H1 (cell line): ENCODE measurements around the gene HIBCH. TPM values are rescaled to one million over a fixed set of nuclear protein-coding genes. Genes with fewer than 3 reads are reported as not detected.

ENCODE experiments used
- CTCF ChIA-PET: fragments of 300-600 bp; sonication (Branson Sonifier 250); formaldehyde crosslinking; loops from one replicate; lab custom pipeline; 2021; ENCODE audit not compliant: partially characterized antibody; lab: Charles Lee
- POLR2A ChIA-PET: fragments of 300-600 bp; sonication (Branson Sonifier 250); formaldehyde crosslinking; loops from one replicate; lab custom pipeline; 2021; ENCODE audit warnings: inconsistent platforms; ENCODE audit not compliant: partially characterized antibody; lab: Charles Lee
- DNase-seq, 2 experiments: peaks; one replicate each; pipeline versions ENCODE4 v3.0.0 to v3.0.0-alpha.2; 2010 to 2022; ENCODE audit warnings: low spot score in 2 of 2, low read depth in 1 of 2, mixed read lengths in 1 of 2
- FAIRE-seq: peaks from 2 replicates; lab custom pipeline; 2011; peaks lifted over from hg19 to GRCh38; lab: Jason Lieb, UNC
- H2AFZ ChIP-seq: 2 replicates; pipeline ENCODE4 v1.8.1; 2012; ENCODE audit warnings: low read length, inconsistent platforms
- H2AK5ac ChIP-seq: 2 replicates; pipeline ENCODE4 v1.6.1; 2013; ENCODE audit warnings: low read depth, low read length
- H2BK120ac ChIP-seq: replicated peaks from 2 replicates; pipeline ENCODE3; 2013; ENCODE audit warnings: low read depth, low read length, inconsistent platforms
- H2BK12ac ChIP-seq: 2 replicates; pipeline ENCODE4 v1.6.1; 2013; ENCODE audit warnings: low read depth, low read length
- H2BK15ac ChIP-seq: 2 replicates; pipeline ENCODE4 v1.6.1; 2013; ENCODE audit warnings: low read length
- H2BK20ac ChIP-seq: 2 replicates; pipeline ENCODE4 v1.6.1; 2013; ENCODE audit warnings: low read length
- H2BK5ac ChIP-seq: 2 replicates; pipeline ENCODE4 v1.6.1; 2013; ENCODE audit warnings: low read depth, low read length
- H3K14ac ChIP-seq: 2 replicates; pipeline ENCODE4 v1.6.1; 2013; ENCODE audit warnings: inconsistent platforms; ENCODE audit not compliant: insufficient read length
- H3K18ac ChIP-seq: 2 replicates; pipeline ENCODE4 v1.6.1; 2013; ENCODE audit warnings: low read length; ENCODE audit errors: extremely low read depth
- H3K23ac ChIP-seq: 2 replicates; pipeline ENCODE4 v1.6.1; 2013; ENCODE audit warnings: inconsistent platforms; ENCODE audit not compliant: insufficient read length
- H3K23me2 ChIP-seq: 2 replicates; pipeline ENCODE4 v1.6.1; 2013; ENCODE audit warnings: low read depth, low read length
- H3K27ac ChIP-seq: 2 replicates; pipeline ENCODE4 v1.6.1; 2011; ENCODE audit warnings: low read depth, low read length, inconsistent platforms
- H3K27me3 ChIP-seq, 4 experiments: replicated peaks in 1 of 4; 1 replicate in 1 of 4; 2 replicates in 3 of 4; pipeline versions ENCODE4 v1.6.1 to v1.8.1; 2011 to 2013; ENCODE audit warnings: low read length in 3 of 4, mild to moderate bottlenecking in 3 of 4, inconsistent platforms in 2 of 4, mixed read lengths in 2 of 4, moderate library complexity in 1 of 4; ENCODE audit not compliant: control insufficient read depth in 3 of 4, insufficient read depth in 3 of 4; ENCODE audit errors: extremely low read depth in 1 of 4
- H3K36me3 ChIP-seq, 4 experiments: 2 replicates each; pipeline versions ENCODE4 v1.6.1 to v1.8.1; 2011 to 2013; ENCODE audit warnings: mild to moderate bottlenecking in 4 of 4, low read length in 3 of 4, moderate library complexity in 2 of 4, control low read depth in 1 of 4, inconsistent platforms in 1 of 4; ENCODE audit not compliant: insufficient read depth in 4 of 4, control insufficient read depth in 2 of 4
- H3K4ac ChIP-seq: replicated peaks from 2 replicates; pipeline ENCODE3; 2013; ENCODE audit warnings: low read length, low read depth, mixed read lengths, inconsistent platforms; ENCODE audit not compliant: insufficient read length
- H3K4me1 ChIP-seq, 4 experiments: replicated peaks in 1 of 4; 1 replicate in 1 of 4; 2 replicates in 3 of 4; pipeline versions ENCODE4 v1.6.1 to v1.8.1; 2011 to 2013; ENCODE audit warnings: low read length in 3 of 4, inconsistent platforms in 2 of 4, mixed read lengths in 1 of 4; ENCODE audit not compliant: insufficient read depth in 4 of 4, control insufficient read depth in 3 of 4
- H3K4me2 ChIP-seq, 2 experiments: 2 replicates each; pipeline versions ENCODE4 v1.6.1 to v1.8.1; 2011 to 2013; ENCODE audit warnings: low read depth in 2 of 2, low read length in 2 of 2, control low read depth in 1 of 2, inconsistent platforms in 1 of 2, mild to moderate bottlenecking in 1 of 2; ENCODE audit not compliant: insufficient read depth in 1 of 2
- H3K4me3 ChIP-seq, 4 experiments: fragments of 200-600, 300-600 bp in 1 of 4; sonication (generic), shearing (Covaris generic), sonication (Bioruptor Twin) in 1 of 4; 2 replicates each; pipeline versions ENCODE4 v1.5.1 to v1.8.1; 2011 to 2016; ENCODE audit warnings: low read length in 4 of 4, low read depth in 3 of 4, control low read depth in 2 of 4, inconsistent platforms in 2 of 4, mild to moderate bottlenecking in 2 of 4, mixed read lengths in 1 of 4, moderate library complexity in 1 of 4; ENCODE audit not compliant: insufficient read depth in 2 of 4; ENCODE audit errors: extremely low read depth in 1 of 4
- H3K56ac ChIP-seq: replicated peaks from 2 replicates; pipeline ENCODE3; 2013; ENCODE audit warnings: low read depth, mild to moderate bottlenecking, mixed read lengths, low read length, inconsistent platforms; ENCODE audit not compliant: insufficient read length
- H3K79me1 ChIP-seq: 2 replicates; pipeline ENCODE4 v1.6.1; 2013; ENCODE audit warnings: low read depth, low read length, control low read depth
- H3K79me2 ChIP-seq, 2 experiments: 2 replicates each; pipeline versions ENCODE4 v1.6.1 to v1.8.1; 2012 to 2013; ENCODE audit warnings: low read length in 2 of 2, mild to moderate bottlenecking in 2 of 2, inconsistent platforms in 1 of 2; ENCODE audit not compliant: insufficient read depth in 2 of 2, control insufficient read depth in 1 of 2
- H3K9ac ChIP-seq, 4 experiments: replicated peaks in 1 of 4; 1 replicate in 1 of 4; 2 replicates in 3 of 4; pipeline versions ENCODE4 v1.6.1 to v1.8.1; 2011 to 2013; ENCODE audit warnings: low read depth in 3 of 4, low read length in 3 of 4, control low read depth in 2 of 4, mild to moderate bottlenecking in 2 of 4, moderate library complexity in 2 of 4, inconsistent platforms in 1 of 4; ENCODE audit errors: extremely low read depth in 1 of 4
- H3K9me3 ChIP-seq, 2 experiments: 2 replicates each; pipeline versions ENCODE4 v1.6.1 to v1.8.1; 2012 to 2013; ENCODE audit warnings: mild to moderate bottlenecking in 2 of 2, moderate library complexity in 2 of 2, control low read depth in 1 of 2, inconsistent platforms in 1 of 2, low read depth in 1 of 2, low read length in 1 of 2, mixed read lengths in 1 of 2; ENCODE audit not compliant: insufficient read depth in 2 of 2
- H4K20me1 ChIP-seq, 2 experiments: replicated peaks in 1 of 2; 2 replicates each; pipeline versions ENCODE3 to v1.8.1; 2011 to 2013; ENCODE audit warnings: inconsistent platforms in 2 of 2, low read length in 2 of 2, mild to moderate bottlenecking in 1 of 2; ENCODE audit not compliant: insufficient read depth in 2 of 2, control insufficient read depth in 1 of 2
- H4K5ac ChIP-seq: 2 replicates; pipeline ENCODE4 v1.6.1; 2013; ENCODE audit warnings: low read length, low read depth, mixed read lengths, inconsistent platforms; ENCODE audit not compliant: insufficient read length
- H4K8ac ChIP-seq: 2 replicates; pipeline ENCODE4 v1.8.0; 2013; ENCODE audit warnings: mild to moderate bottlenecking, moderate library complexity, low read length, inconsistent platforms; ENCODE audit not compliant: insufficient read depth; ENCODE audit errors: extremely low read depth
- H4K91ac ChIP-seq: replicated peaks from 2 replicates; pipeline ENCODE3; 2013; ENCODE audit warnings: low read length, mixed read lengths, inconsistent platforms; ENCODE audit not compliant: insufficient read length
- EGR1 ChIP-seq: IDR thresholded peaks from 2 replicates; pipeline ENCODE4 v1.6.1; 2011; ENCODE audit warnings: low read depth, low read length, borderline replicate concordance
- KDM4A ChIP-seq: IDR thresholded peaks from one replicate; pipeline ENCODE4 v1.7.1; 2012; ENCODE audit warnings: low read depth, mild to moderate bottlenecking, moderate library complexity, low read length, inconsistent platforms; ENCODE audit not compliant: severe bottlenecking
- NRF1 ChIP-seq: IDR thresholded peaks from 2 replicates; pipeline ENCODE4 v1.6.1; 2011; ENCODE audit warnings: mild to moderate bottlenecking, low read depth, low read length, improper control_type of control experiment
- POLR2AphosphoS5 ChIP-seq: IDR thresholded peaks from 2 replicates; pipeline ENCODE4 v1.6.1; 2011; ENCODE audit warnings: low read depth, low read length
- RXRA ChIP-seq: IDR thresholded peaks from 2 replicates; pipeline ENCODE4 v1.6.1; 2011; ENCODE audit warnings: low read depth, mild to moderate bottlenecking, low read length, moderate library complexity; ENCODE audit not compliant: insufficient read depth
- SIN3A ChIP-seq, 2 experiments: IDR thresholded peaks in 1 of 2; conservative IDR thresholded peaks in 1 of 2; 2 replicates each; pipeline ENCODE4 v1.6.1; 2011 to 2012; ENCODE audit warnings: low read length in 2 of 2, improper control_type of control experiment in 1 of 2, low read depth in 1 of 2, mild to moderate bottlenecking in 1 of 2
- SIRT6 ChIP-seq: IDR thresholded peaks from one replicate; pipeline ENCODE4 v1.7.1; 2012; ENCODE audit warnings: low read length, inconsistent platforms
- WGBS, 2 experiments: shearing (Covaris generic) in 1 of 2; methylation state at CpG; one replicate each; pipeline versions ENCODE4 v1.1.6 to v1.1.7; 2013 to 2015; ENCODE audit warnings: low lambda C conversion rate in 2 of 2, mixed read lengths in 2 of 2, inconsistent platforms in 1 of 2, low coverage in 1 of 2, missing lambda C conversion rate in 1 of 2; ENCODE audit not compliant: insufficient replicate concordance in 2 of 2, insufficient coverage in 1 of 2, insufficient read length in 1 of 2; ENCODE audit errors: extremely low coverage in 1 of 2, missing lambda C conversion rate in 1 of 2; 5-methylcytosine and 5-hydroxymethylcytosine counted together
- polyA plus RNA-seq, 7 experiments: library from polyadenylated mRNA; depleted of rRNA in 3 of 7; stranded (reverse) in 5 of 7; unstranded in 2 of 7; fragments of >200 nt in 5 of 7; fragments of 200-250 nt in 2 of 7; gene quantifications; 1 replicate in 5 of 7; 2 replicates in 1 of 7; 4 replicates in 1 of 7; pipeline versions ENCODE4 v1.2.1 to v1.2.3, GENCODE V29; 2011 to 2013; ENCODE audit warnings: missing spikeins in 2 of 7, mixed read lengths in 2 of 7
- total RNA-seq: library from RNA; stranded (reverse); fragmentation: NEBNext Ultra II Directional; extraction: Animal tissue kit (Norgen Biotek cat#: 25700); gene quantifications from 2 replicates; pipeline ENCODE4 v1.2.1, GENCODE V29; 2021

The HIBCH gene
- total and polyA plus RNA-seq, 2 of the 8 experiments (the other 6 are each of a cell fraction or from before 2014, with no cell fraction given), result 7.5 to 31.8 TPM

DNA sequence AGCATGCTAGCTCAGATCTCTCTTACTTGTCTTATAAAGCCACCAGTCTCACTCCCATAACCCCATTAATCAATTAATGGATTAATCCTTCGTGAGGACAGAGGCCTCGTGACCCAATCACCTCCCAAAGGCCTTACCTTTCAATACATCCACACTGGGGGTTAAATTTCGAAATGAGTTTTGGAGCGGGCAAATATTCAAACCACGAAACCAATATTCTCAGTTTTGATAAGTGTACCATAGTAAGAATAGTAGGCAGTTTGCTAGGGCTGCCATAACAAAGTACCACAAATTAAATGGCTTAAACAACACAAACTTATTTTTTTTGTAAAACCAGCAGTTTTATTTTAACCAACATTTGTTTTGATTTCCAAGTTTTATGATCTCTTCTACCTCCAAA, 15.2 kb downstream of the HIBCH start:
- CTCF ChIA-PET, result no interaction called here

More for the DNA sequence above, 15.2 kb downstream of the HIBCH start:
- Histone ChIP-seq H3K9me3 (no peaks in the 10 kb centered on the region), H4K91ac (no peak overlapping the region), H2BK120ac (no peak overlapping the region), H3K4ac (no peak overlapping the region), H3K14ac (no peak overlapping the region), H4K5ac (no peak overlapping the region), H3K56ac (no peak overlapping the region), H3K27ac (no peak overlapping the region), H3K4me1 (peaks cover 0 to 2% (median 0%) of the 10 kb centered on the region in 4 experiments; a peak in 1 of 7 replicates), H2BK5ac (no peak overlapping the region), H4K20me1 (peaks cover 0 to 2% of the 10 kb centered on the region in 2 experiments), H2AFZ (no peak overlapping the region), H2BK12ac (no peak overlapping the region), H3K23me2 (no peaks in the 10 kb centered on the region), H3K79me2 (peaks cover 0 to 5% of the 10 kb centered on the region in 2 experiments; a peak in 1 of 4 replicates), H2AK5ac (no peak overlapping the region), H3K4me3 (no peak overlapping the region), H3K79me1 (no peaks in the 10 kb centered on the region; the same call in 1 of the 2 replicates), H3K4me2 (no peak overlapping the region), H3K36me3 (peaks cover 0 to 8% (median 3%) of the 10 kb centered on the region in 4 experiments; a peak in 4 of 8 replicates), H3K23ac (no peak overlapping the region), H3K18ac (no peak overlapping the region), H2BK20ac (no peak overlapping the region), H2BK15ac (no peak overlapping the region), H3K27me3 (no peaks in the 10 kb centered on the region), H3K9ac (no peak overlapping the region), H4K8ac (no peak overlapping the region)
- TF ChIP-seq RXRA, result no peak
- no peak for TF ChIP-seq SIN3A (conservative IDR thresholded peaks at IDR 0.05 in 1 of 2, IDR thresholded peaks at IDR 0.05 in 1 of 2; ENCODE audit: low read depth in 1 of 2, low read length in 2 of 2)
- TF ChIP-seq EGR1, result no peak
- no peak for TF ChIP-seq NRF1
- TF ChIP-seq POLR2AphosphoS5, result no peak
- no peak for TF ChIP-seq SIRT6
- no peak for TF ChIP-seq KDM4A
- WGBS, 2 experiments, result 92% methylated on average over 5 of the region's 5 CpGs; no CpG with 5 or more reads in 1 of the 2 experiments
- POLR2A ChIA-PET, result no interaction called here
- FAIRE-seq (peak; percentile 52), DNase-seq (no peak)
